ENCODE results near the gene SLC37A1.

Gene SLC37A1

GRCh38 chr21:42480736-42481135 is 32.9 kb upstream of the SLC37A1 start:
- Histone ChIP-seq H3K4me3 (replicated peaks; ENCODE audit: insufficient read depth, low read length) (no peak overlapping the region), H3K27me3 (ENCODE audit: insufficient read depth, poor library complexity, severe bottlenecking) (no peaks in the 10 kb centered on the region), H3K27ac (replicated peaks) (no peak overlapping the region)
- TF ChIP-seq REST (IDR thresholded peaks at IDR 0.05; ENCODE audit: insufficient replicate concordance, low read depth): no peak
- no peak for TF ChIP-seq CTCF (IDR thresholded peaks at IDR 0.05; ENCODE audit: insufficient read depth, low read length)
- TF ChIP-seq POLR2AphosphoS5 (IDR thresholded peaks at IDR 0.05; ENCODE audit: low read depth): no peak
- no peak for TF ChIP-seq GABPA (IDR thresholded peaks at IDR 0.05; ENCODE audit: low read depth)
- no peak for TF ChIP-seq SPI1 (IDR thresholded peaks at IDR 0.05; ENCODE audit: borderline replicate concordance, low read depth)
- DNase-seq (ENCODE audit: low read depth in 1 of 2, low spot score in 1 of 2): no peak

DNA sequence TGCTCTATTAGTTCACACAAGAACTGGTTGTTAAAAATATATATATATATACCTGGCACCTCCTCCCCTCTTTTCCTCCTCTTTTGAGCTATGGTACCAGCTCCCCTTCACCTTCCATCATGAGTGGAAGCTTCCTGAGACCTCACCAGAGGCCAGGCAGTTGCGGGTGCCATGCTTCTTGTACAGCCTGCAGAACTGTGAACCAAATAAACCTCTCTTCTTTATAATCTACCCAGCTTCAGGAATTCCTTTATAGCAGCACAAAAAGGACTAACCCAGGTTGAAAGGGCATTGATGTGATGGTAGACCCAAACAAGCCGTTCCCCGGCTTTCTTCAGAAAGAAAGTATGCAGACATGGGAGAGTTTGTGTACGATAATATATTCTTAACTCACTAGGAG is 32.5 kb upstream of the SLC37A1 start:
- Histone ChIP-seq H3K27me3 (ENCODE audit: insufficient read depth, poor library complexity, severe bottlenecking) (no peaks in the 10 kb centered on the region), H3K27ac (replicated peaks) (no peak overlapping the region), H3K4me3 (replicated peaks; ENCODE audit: insufficient read depth, low read length) (no peak overlapping the region)
- DNase-seq (ENCODE audit: low read depth in 1 of 2, low spot score in 1 of 2): no peak
- TF ChIP-seq SPI1 (IDR thresholded peaks at IDR 0.05; ENCODE audit: borderline replicate concordance, low read depth) (no peak), CTCF (IDR thresholded peaks at IDR 0.05; ENCODE audit: insufficient read depth, low read length) (no peak), GABPA (IDR thresholded peaks at IDR 0.05; ENCODE audit: low read depth) (no peak), REST (IDR thresholded peaks at IDR 0.05; ENCODE audit: insufficient replicate concordance, low read depth) (no peak), POLR2AphosphoS5 (IDR thresholded peaks at IDR 0.05; ENCODE audit: low read depth) (no peak)

DNA sequence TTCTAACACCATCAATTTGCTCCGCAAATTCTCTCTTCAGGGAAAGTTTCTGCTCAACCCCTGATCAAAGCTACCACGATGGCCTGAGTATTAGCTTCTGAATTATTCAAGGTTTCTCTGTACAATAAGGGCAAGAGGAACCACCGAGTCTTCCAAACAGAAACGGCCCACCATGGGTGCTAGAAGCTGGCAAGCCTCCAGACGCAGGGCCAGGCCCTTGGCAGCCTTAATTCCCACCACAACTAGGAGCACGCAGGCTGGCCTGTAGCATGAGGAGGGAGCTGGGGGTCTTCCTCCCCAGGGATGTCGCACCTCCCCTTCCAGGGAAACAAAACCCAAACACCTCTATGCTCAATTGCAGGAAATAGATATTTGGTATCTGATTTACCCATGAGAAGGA is 28.7 kb upstream of the SLC37A1 start:
- DNase-seq (ENCODE audit: low read depth in 1 of 2, low spot score in 1 of 2): no peak
- no peak overlapping the region for H3K27ac ChIP-seq (replicated peaks)
- peaks cover 3% of the 10 kb centered on the region for H3K27me3 ChIP-seq (ENCODE audit: insufficient read depth, poor library complexity, severe bottlenecking)
- H3K4me3 ChIP-seq (replicated peaks; ENCODE audit: insufficient read depth, low read length): no peak overlapping the region
- TF ChIP-seq CTCF (IDR thresholded peaks at IDR 0.05; ENCODE audit: insufficient read depth, low read length) (no peak), POLR2AphosphoS5 (IDR thresholded peaks at IDR 0.05; ENCODE audit: low read depth) (no peak), SPI1 (IDR thresholded peaks at IDR 0.05; ENCODE audit: borderline replicate concordance, low read depth) (no peak), REST (IDR thresholded peaks at IDR 0.05; ENCODE audit: insufficient replicate concordance, low read depth) (no peak), GABPA (IDR thresholded peaks at IDR 0.05; ENCODE audit: low read depth) (no peak)
